ENCODE measurements around the gene TP53I13. TPM values are rescaled to one million over a fixed set of nuclear protein-coding genes. Genes with fewer than 3 reads are reported as not detected.
A peak's percentile ranks its signal among the peaks of the same experiment; 100 is the strongest.

The TP53I13 gene
- total and polyA plus RNA-seq, 2 of the 13 experiments (the other 11 are each of a cell fraction or from before 2014, with no cell fraction given) = 16.9 to 25.7 TPM

DNA sequence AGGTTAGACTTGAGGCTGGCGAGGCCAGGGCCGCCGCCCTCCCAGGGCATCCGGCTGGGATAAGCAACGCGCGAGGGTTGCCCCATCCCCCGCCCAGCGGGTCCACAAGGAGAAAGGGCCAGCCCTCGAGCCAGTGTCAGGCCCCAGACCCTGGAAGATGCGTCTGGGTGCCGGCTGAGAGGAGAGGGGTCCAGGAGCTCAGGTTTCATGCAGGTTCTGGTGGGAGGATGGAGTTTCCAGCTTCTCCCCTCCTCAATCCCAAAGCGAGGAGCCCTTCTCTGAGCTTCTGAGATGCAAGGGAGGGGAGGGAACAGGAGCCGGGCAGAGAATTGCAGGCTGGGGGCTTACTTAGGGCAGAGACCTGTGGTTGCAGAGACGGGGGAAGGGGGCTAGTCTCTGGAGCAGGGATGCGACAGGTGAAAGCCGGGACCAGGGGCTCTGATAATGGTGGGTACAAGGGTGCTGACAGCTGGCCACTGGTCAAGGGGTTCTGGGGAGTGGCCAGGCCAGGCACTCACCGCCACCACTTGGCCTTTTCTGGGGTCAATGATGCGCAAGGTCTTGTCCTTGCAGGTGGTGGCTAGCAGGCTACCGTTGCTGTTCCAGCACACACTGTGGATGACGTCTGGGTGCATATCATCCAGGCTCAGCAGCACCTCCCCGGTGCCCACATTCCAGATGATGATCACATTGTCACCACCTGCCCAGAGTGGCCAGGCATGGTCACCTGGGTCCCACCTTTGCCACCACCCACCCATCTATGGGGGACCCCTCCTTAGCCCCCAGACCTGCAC is 50.0 kb downstream of the TP53I13 start (continued):
- TF ChIP-seq ZNF891 (CRISPR knock-in tag; IDR thresholded peaks at IDR 0.05) (no peak), THYN1 (CRISPR knock-in tag; IDR thresholded peaks at IDR 0.05; ENCODE audit: borderline replicate concordance, low read depth) (no peak), RAD21 (CRISPR knock-in tag; IDR thresholded peaks at IDR 0.05) (no peak), ZNF775 (CRISPR knock-in tag; IDR thresholded peaks at IDR 0.05; ENCODE audit: borderline replicate concordance) (no peak), JUND (CRISPR knock-in tag; IDR thresholded peaks at IDR 0.05) (no peak), CBX1 (IDR thresholded peaks at IDR 0.05; ENCODE audit: low read depth) (no peak), ATAD3A (CRISPR knock-in tag; IDR thresholded peaks at IDR 0.05) (no peak), ZNF484 (CRISPR knock-in tag; IDR thresholded peaks at IDR 0.05; ENCODE audit: borderline replicate concordance, low read depth) (no peak), TBX3 (IDR thresholded peaks at IDR 0.05; ENCODE audit: borderline replicate concordance) (no peak), ZSCAN25 (CRISPR knock-in tag; IDR thresholded peaks at IDR 0.05) (0 out of 2 replicates have a peak, but pooled peaks have one; percentile 0), ZNF766 (CRISPR knock-in tag; IDR thresholded peaks at IDR 0.05; ENCODE audit: borderline replicate concordance) (no peak), PHF21A (CRISPR knock-in tag; IDR thresholded peaks at IDR 0.05) (0 out of 2 replicates have a peak, but pooled peaks have one; percentile 32)
- TF ChIP-seq, protein P1, sequence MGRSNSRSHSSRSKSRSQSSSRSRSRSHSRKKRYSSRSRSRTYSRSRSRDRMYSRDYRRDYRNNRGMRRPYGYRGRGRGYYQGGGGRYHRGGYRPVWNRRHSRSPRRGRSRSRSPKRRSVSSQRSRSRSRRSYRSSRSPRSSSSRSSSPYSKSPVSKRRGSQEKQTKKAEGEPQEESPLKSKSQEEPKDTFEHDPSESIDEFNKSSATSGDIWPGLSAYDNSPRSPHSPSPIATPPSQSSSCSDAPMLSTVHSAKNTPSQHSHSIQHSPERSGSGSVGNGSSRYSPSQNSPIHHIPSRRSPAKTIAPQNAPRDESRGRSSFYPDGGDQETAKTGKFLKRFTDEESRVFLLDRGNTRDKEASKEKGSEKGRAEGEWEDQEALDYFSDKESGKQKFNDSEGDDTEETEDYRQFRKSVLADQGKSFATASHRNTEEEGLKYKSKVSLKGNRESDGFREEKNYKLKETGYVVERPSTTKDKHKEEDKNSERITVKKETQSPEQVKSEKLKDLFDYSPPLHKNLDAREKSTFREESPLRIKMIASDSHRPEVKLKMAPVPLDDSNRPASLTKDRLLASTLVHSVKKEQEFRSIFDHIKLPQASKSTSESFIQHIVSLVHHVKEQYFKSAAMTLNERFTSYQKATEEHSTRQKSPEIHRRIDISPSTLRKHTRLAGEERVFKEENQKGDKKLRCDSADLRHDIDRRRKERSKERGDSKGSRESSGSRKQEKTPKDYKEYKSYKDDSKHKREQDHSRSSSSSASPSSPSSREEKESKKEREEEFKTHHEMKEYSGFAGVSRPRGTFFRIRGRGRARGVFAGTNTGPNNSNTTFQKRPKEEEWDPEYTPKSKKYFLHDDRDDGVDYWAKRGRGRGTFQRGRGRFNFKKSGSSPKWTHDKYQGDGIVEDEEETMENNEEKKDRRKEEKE (IDR thresholded peaks at IDR 0.05) = no peak

Measured in HepG2 (cell line).